Thymus (tissue), 11 donors: ENCODE data around the gene NFIC. TPM values are rescaled to one million over a fixed set of nuclear protein-coding genes. Genes with fewer than 3 reads are reported as not detected.
A peak's percentile ranks its signal among the peaks of the same experiment; 100 is the strongest.

Experiments
- DNase-seq, 9 donors: peaks; one replicate each; pipeline ENCODE4 v3.0.0-alpha.2; 2013; ENCODE audit warnings: low spot score in 9 of 9, low read depth in 6 of 9, missing footprints in 1 of 9
- H3K27ac ChIP-seq, 2 donors: one replicate each; pipeline ENCODE4 v1.5.1; 2013; ENCODE audit warnings: control low read depth in 1 of 2, low read depth in 1 of 2, low read length in 1 of 2, mild to moderate bottlenecking in 1 of 2, moderate library complexity in 1 of 2
- H3K27me3 ChIP-seq, 2 donors: one replicate each; pipeline ENCODE4 v1.5.1; 2013; ENCODE audit warnings: low read length in 1 of 2; ENCODE audit not compliant: control insufficient read depth in 2 of 2, insufficient read depth in 1 of 2
- H3K36me3 ChIP-seq, 2 donors: one replicate each; pipeline ENCODE4 v1.5.1; 2013; ENCODE audit warnings: low read length in 1 of 2, mild to moderate bottlenecking in 1 of 2, moderate library complexity in 1 of 2; ENCODE audit not compliant: control insufficient read depth in 2 of 2, insufficient read depth in 2 of 2
- H3K4me1 ChIP-seq, 2 donors: one replicate each; pipeline ENCODE4 v1.5.1; 2013; ENCODE audit warnings: low read length in 2 of 2; ENCODE audit not compliant: control insufficient read depth in 2 of 2, insufficient read depth in 2 of 2
- H3K4me3 ChIP-seq, 2 donors: one replicate each; pipeline ENCODE4 v1.5.1; 2013; ENCODE audit warnings: low read length in 2 of 2, control low read depth in 1 of 2, mild to moderate bottlenecking in 1 of 2
- H3K9me3 ChIP-seq, 2 donors: one replicate each; pipeline ENCODE4 v1.5.1; 2013; ENCODE audit warnings: low read length in 1 of 2, mild to moderate bottlenecking in 1 of 2; ENCODE audit not compliant: control insufficient read depth in 2 of 2, insufficient read depth in 1 of 2
- WGBS: extraction: QIAGEN DNeasy Blood & Tissue Kit; methylation state at CpG from one replicate; pipeline ENCODE4 v1.1.7; 2013; 5-methylcytosine and 5-hydroxymethylcytosine counted together
- polyA plus RNA-seq: library from polyadenylated mRNA; stranded (reverse); fragments of 200-250 nt; gene quantifications from one replicate; pipeline ENCODE4 v1.2.3, GENCODE V29; 2013
- total RNA-seq: library from RNA; stranded (reverse); fragments of 120-200 nt; gene quantifications from one replicate; pipeline ENCODE4 v1.2.4, GENCODE V29; 2013
- donor health status: healthy.

NFIC gene
- total and polyA plus RNA-seq, 2 donors: 2.1 to 17.0 TPM

DNA sequence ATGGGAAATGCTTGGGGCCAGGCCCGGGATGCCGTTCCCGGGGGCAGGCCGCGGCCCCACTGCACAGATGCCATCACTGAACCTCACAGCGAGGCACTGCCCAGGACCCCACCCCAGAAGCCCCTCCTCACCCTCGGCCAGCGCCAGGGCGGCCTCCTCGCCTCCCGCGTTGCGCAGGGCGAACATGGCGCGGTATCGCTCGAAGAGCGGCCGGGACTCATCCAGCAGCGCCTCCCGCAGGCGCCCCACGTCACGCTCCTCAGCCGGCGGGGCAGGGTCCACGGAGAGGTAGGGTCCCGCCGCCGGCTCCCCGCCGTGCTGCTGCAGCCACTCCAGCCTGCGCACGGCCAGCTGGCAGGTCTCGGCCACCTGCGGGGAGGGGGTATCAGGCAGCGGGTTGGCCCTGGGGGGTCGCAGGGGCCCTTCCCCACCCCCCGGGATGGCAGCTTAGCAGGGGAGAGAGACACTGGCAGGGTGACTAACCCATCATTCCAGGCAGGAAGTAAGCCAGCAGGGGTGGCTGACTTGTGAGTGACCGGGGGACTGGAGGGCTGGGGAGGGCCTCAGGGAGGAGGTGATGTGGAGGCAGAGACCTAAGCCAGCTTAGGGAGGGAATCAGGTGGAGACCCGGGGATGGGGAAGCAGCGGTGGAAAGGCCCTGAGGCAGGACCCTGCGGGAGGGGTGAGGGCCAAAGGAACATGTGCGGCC is 125.9 kb downstream of the NFIC start:
- 98% methylated on average over 45 of the region's 45 CpGs for WGBS
- Histone ChIP-seq H3K27ac (no peak overlapping the region), H3K36me3 (peaks cover 27 to 48% of the 10 kb centered on the region in 2 donors), H3K4me3 (no peak overlapping the region), H3K4me1 (peaks cover 5 to 12% of the 10 kb centered on the region in 2 donors), H3K27me3 (no peaks in the 10 kb centered on the region), H3K9me3 (no peaks in the 10 kb centered on the region)
- DNase-seq: no peak

DNA sequence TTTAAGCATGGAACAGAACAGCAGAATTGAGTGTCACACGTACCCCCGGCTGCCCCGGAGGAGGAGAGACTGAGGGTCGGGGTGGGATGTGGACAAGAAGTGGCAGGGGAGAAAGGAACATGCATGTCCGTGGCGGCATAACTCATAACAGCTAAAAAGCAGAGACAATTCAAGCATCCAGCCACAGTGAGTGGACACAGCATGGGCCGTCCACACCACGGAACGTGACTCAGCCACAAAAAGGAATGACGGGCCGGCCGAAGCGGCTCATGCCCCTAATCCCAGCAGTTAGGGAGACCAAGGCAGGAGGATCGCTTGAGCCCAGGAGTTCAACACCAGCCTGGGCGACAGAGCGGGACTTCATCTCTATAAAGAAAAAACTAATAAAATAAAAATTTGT is 126.5 kb downstream of the NFIC start:
- H3K4me3 ChIP-seq: no peak overlapping the region
- H3K36me3 ChIP-seq: peaks cover 27 to 48% of the 10 kb centered on the region in 2 donors
- H3K9me3 ChIP-seq: no peaks in the 10 kb centered on the region
- no peak overlapping the region for H3K27ac ChIP-seq
- WGBS: 96% methylated on average over 16 of the region's 16 CpGs
- peaks cover 5 to 12% of the 10 kb centered on the region in 2 donors for H3K4me1 ChIP-seq
- DNase-seq: no peak
- no peaks in the 10 kb centered on the region for H3K27me3 ChIP-seq

DNA sequence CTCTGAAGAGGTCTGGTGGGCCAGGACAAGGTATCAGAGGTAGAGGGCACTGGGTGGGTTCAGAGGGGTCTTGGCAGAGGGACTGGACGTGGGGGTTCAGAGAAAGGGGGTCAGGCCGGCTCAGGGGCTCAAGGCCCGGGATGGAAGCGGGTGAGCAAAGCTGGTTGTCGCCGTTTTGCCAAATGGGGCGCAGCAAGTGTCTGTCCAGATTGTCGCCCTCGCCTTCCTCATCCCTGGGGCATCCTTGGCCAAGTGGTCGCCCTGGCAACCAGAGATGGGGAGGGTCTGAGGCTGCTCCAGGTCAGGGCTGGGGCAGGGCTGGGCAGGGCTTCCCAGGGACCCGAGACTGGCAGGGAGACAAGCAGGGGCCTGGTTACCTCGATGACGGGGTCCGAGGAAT is 127.3 kb downstream of the NFIC start:
- WGBS: 97% methylated on average over 14 of the region's 14 CpGs
- H3K27ac ChIP-seq: peak overlapping the region in 1 of 2 donors; percentile 86
- DNase-seq: no peak
- H3K36me3 ChIP-seq: peaks cover 27 to 45% of the 10 kb centered on the region in 2 donors
- no peak overlapping the region for H3K4me3 ChIP-seq
- H3K9me3 ChIP-seq: no peaks in the 10 kb centered on the region
- peaks cover 5 to 12% of the 10 kb centered on the region in 2 donors for H3K4me1 ChIP-seq
- no peaks in the 10 kb centered on the region for H3K27me3 ChIP-seq

DNA sequence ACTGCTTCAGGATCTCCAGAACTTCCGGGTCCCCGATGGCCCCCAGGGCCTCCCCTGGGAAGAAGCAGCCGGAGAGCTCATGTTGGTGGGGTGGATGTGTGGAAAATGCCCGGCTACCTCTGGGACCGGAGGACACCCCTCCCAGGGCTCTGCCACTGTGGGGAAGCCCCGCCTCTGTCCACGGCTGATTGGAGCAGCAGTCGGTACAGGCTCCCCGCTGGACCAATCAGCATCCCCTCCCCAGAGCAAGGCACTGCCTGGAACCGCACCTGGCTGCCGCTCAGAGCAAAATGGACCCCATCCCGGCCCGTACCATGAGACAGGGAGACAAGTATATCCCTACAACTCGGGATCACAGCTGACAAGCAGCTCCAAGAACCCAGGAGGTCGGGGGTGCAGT is 127.7 kb downstream of the NFIC start:
- WGBS: 83% methylated on average over 15 of the region's 15 CpGs

DNA sequence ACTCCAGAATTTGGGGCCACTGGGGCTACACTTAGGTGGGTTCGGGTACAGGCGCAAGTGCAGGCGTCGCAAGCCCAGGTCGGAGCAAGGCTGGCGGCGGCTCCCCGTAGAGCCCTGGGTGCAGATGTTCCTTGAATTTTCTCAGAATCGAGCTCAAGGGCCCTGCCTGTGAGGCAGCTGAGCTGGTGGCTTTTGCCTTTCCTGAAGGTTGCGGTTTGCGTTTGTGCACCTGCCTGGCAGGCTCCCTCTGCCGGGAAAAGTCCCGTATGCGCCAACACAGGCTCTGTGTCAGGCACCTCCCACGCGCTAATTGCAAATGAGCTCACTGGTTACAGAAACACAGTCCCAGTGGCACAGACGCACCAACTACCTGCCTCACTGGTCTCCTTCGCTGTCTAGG is 128.2 kb downstream of the NFIC start:
- H3K4me3 ChIP-seq: no peak overlapping the region
- WGBS: 55% methylated on average over 18 of the region's 18 CpGs
- peaks cover 5 to 14% of the 10 kb centered on the region in 2 donors for H3K4me1 ChIP-seq
- DNase-seq: peak in 4 of 9 donors; percentile 62 to 82 (median 66)
- no peaks in the 10 kb centered on the region for H3K9me3 ChIP-seq
- H3K27me3 ChIP-seq: no peaks in the 10 kb centered on the region
- H3K27ac ChIP-seq: peak overlapping the region; percentile 53 to 86
- H3K36me3 ChIP-seq: peaks cover 27 to 45% of the 10 kb centered on the region in 2 donors

More for the DNA sequence above, 127.7 kb downstream of the NFIC start:
- Histone ChIP-seq H3K4me3 (no peak overlapping the region), H3K9me3 (no peaks in the 10 kb centered on the region), H3K36me3 (peaks cover 27 to 45% of the 10 kb centered on the region in 2 donors), H3K4me1 (peaks cover 5 to 12% of the 10 kb centered on the region in 2 donors), H3K27me3 (no peaks in the 10 kb centered on the region), H3K27ac (peak overlapping the region; percentile 53 to 86)
- DNase-seq: peak in 3 of 9 donors; percentile 52 to 64 (median 53)

DNA sequence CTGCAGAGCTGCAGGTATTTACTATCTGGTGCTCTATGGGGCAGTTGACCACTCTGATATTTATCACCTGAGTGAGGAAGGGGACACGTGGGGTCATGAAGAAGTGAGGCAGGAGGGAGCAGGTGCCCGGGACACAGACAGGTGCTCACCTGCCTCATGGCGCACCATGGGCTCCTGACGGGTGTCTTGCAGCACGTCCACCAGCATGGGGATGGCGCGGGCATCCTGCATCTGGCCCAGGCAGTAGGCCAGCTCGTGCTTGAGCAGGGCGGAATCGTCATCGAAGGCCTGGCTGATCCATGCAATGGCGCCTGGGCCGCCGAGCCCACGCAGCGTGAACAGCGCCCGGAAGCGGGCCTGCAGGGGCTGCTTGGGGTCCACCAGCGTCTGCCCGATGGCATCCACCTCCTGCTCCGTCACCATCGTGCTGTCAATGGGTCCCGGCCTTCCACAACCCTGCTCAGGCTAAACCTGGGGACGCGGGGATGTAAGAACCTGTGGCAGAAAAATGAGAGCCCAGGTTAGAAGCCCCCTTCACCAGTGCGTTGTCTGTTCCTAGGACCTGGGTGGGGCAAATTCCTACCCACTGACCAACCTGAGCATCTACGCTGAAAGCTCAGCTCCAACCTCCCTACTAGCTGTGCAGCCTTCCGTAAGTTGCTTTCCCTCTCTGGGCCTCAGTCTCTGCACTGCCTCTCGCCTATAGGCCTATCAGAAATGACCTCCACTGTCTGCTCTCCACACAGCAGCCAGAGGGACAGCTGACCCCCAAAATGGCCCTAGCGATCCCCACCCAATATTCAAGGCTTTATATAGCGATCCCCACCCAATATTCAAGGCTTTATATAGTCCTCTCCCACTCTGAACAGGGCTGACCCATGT is 130.2 kb downstream of the NFIC start:
- Histone ChIP-seq H3K36me3 (peaks cover 27 to 33% of the 10 kb centered on the region in 2 donors), H3K4me3 (no peak overlapping the region), H3K4me1 (peaks cover 10 to 27% of the 10 kb centered on the region in 2 donors), H3K27ac (no peak overlapping the region), H3K27me3 (no peaks in the 10 kb centered on the region), H3K9me3 (peaks cover 0 to 2% of the 10 kb centered on the region in 2 donors)
- WGBS: 98% methylated on average over 32 of the region's 32 CpGs
- no peak for DNase-seq

DNA sequence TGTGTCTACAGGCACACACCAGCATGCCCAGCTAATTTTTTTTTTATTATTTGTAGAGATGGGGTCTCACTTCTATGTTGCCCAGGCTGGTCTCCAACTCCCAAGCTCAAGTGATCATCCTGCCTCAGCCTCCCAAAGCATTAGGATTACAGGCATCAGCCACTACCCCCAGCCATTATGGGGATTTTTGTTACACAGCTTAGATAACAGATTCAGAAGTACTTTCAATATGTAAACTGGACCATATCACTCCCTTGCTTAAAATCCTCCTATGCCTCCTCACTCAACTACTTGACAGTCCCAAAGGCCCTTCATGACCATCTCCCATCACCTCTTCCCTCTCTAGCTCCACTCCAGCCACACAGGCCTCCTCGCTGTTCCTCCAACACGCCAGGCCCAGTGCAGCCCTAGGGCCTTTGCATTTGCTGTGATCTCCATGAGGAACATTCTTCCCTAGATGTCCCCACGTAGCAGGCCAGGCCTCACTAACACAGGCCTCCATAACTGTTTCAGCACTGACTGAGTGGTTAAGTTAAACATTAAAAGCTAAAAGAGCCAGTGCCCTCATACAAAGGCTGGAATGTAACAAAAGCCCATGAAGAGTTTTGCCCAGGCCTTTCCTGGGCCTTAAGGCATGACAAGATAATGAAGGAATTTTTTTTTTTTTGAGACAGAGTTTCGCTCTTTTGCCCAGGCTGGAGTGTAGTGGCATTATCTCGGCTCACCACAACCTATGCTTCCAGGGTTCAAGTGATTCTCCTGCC is 131.6 kb downstream of the NFIC start:
- 97% methylated on average over 5 of the region's 5 CpGs for WGBS

DNA sequence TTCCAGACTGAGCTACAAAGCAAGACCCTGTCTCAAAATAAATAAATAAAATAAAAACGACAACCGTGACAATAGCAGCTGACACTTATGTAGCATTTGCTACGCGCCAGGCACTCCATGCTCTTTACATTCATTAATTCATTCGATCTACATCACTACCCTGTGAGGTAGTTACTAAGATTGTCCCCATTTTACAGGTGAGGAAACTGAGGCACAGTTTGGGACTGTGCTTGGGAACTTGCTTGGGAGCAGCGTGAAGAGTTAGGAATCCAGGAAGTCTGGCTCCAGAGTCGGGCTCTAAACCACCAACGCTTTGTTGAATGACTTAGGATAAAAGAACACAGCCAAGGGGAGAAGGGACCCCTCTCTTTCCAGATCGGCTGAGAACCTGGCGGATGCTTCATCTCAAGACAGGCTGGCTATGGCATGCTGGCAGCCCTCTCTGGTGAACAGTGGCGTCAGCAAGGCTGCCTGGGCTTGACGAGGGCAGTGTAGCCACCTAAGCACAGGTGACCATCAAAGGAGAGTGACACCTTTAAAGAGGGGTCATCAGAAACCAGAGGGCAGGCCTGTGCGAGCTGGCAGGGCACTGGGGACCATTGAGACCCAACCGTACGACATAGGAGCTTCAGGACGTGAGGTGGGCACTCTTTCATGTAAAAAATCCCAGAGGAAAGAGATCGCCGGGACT is 133.5 kb downstream of the NFIC start:
- H3K4me3 ChIP-seq: peak overlapping the region; percentile 67 to 82
- peaks cover 13% of the 10 kb centered on the region in 2 donors for H3K36me3 ChIP-seq
- H3K27ac ChIP-seq: peak overlapping the region; percentile 2 to 89
- H3K9me3 ChIP-seq: peaks cover 0 to 2% of the 10 kb centered on the region in 2 donors
- 32% methylated on average over 18 of the region's 18 CpGs for WGBS
- no peaks in the 10 kb centered on the region for H3K27me3 ChIP-seq
- no peak for DNase-seq
- H3K4me1 ChIP-seq: peaks cover 5 to 19% of the 10 kb centered on the region in 2 donors

More for the DNA sequence above, 131.6 kb downstream of the NFIC start:
- Histone ChIP-seq H3K9me3 (peaks cover 0 to 2% of the 10 kb centered on the region in 2 donors), H3K4me1 (peaks cover 10 to 27% of the 10 kb centered on the region in 2 donors), H3K36me3 (peaks cover 19 to 21% of the 10 kb centered on the region in 2 donors), H3K4me3 (no peak overlapping the region), H3K27ac (no peak overlapping the region), H3K27me3 (no peaks in the 10 kb centered on the region)
- no peak for DNase-seq
